GM21423 (cell line): Measurements from ENCODE around the gene POP4.

Source experiments
- ATAC-seq: cut with Tn5 transposase; IDR thresholded peaks from one replicate; pipeline ENCODE4 v1.9.1; 2021; ENCODE audit warnings: mild to moderate bottlenecking, moderate library complexity; ENCODE audit not compliant: unreplicated experiment

POP4 gene

DNA sequence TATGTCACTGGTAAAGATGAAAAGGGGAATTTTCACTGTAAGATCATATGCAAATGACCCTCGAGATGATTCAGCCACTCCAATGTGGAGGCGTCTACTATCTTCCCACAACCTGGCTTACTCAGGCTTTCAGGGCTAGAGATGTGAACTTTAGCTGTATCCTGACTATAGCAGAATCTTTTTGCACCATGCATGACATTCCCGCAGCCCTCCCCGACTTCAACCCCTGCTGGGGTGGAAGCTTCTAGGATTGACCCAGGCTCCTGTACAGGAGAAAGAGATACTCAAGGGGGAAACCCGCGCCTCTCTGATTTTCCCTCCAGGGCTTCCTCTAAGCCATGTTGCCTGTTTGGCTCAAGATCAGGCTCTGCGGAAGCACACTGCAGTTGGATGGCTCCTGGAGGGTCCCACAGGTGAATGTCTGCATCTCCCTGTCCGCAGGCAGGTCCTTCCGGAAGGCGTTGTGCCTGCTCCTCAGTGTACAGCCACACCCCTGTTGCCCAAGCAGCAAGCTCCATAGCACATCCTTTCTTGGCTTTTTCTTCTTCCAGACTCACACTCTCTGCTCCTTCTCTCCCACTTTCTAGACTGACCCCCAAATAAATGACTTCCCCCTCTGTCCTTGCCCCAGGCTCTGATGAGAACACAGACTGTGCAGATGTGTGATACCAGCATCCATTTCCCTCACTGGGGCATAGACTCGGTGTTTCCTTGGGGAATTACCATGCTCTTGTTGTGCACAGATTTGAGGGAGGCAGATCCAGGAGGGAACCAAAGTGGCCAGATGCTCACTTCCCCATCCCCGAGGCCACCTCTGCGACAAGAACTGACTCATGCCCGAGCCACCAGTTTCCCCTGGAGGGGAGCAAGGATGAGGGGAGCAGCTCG, 29.1 kb upstream of the POP4 start:
- peak; percentile 48 for ATAC-seq

DNA sequence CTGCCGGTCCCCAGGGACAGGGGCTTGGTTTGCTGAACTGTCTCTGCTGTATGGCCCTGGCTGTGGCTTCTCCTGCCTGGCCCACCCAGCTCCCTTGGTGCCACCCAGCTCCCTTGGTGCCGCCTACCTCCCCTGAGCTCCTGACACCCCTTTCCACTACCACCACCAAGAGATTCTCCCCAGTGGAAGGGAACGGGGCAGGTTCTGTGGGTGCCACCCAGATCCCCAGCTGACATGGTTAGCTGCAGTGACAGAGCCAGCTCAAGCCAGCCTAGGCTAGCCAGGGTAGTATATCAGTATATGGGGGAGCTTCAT, 28.5 kb upstream of the POP4 start:
- ATAC-seq: no peak

DNA sequence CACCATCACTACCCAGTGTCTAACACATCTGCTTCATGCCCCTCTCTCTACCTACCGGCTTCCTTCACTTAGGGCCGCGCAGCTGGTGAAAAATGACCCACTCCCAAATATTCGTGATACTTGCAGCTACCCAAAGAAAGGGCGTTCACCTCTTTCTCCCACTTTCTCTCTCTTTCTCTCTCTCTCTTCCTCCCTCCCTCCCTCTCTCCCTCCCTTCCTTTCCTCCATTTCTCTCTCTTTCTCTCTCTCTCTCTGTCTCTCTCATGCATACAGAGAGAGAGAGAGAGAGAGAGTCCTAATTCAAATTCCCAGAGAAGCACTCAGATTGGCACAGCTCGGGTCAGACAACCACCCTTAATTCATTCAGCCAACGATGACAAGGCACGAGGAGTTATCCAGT, 27.7 kb upstream of the POP4 start:
- no peak for ATAC-seq

DNA sequence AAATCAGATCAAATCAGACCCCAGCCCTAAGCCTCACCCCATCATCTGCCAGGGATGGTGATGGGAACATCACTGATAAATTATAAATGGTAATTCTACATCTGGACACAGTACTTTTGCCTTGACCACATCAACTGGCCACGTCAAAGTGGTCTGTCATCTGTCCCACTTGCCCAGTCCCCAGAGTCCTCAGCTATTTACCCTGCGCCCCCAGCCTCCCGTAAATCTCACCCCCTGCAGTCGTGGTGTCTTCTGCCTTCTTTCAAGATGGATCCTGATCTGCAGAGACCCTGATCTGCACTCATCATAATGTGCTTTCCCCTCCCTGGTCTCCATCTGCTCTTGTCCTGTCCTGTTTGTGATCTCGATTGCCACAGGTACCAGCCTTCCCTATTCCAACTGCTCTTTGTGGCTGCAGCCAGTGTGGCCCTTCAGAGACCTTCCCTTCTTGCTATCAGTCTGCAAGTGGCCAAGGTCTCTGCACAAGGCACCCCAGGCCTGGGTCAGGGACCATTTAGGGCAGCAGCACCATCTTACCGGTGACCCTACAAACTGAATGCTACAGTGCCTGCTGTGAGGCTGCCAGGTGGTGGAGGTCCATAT, 26.7 kb upstream of the POP4 start:
- ATAC-seq: no peak

DNA sequence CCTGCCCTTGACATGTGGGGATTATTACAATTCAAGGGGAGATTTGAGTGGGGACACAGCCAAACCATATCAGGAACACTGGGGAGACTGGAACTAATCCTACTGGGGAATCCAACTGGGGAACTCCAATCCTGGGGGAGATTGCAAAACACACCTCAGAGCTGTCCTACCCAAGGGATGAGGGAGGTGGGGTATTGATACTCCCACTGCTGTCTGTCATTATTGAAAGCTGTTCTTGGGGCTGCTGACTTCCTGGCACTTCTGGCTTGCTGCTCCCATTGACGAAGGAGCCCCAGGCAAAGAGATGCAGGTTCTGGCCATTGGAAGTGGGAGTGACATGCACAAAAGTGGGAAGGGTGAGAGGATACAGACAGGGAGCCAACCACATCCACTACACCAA, 24.7 kb upstream of the POP4 start:
- ATAC-seq: no peak

DNA sequence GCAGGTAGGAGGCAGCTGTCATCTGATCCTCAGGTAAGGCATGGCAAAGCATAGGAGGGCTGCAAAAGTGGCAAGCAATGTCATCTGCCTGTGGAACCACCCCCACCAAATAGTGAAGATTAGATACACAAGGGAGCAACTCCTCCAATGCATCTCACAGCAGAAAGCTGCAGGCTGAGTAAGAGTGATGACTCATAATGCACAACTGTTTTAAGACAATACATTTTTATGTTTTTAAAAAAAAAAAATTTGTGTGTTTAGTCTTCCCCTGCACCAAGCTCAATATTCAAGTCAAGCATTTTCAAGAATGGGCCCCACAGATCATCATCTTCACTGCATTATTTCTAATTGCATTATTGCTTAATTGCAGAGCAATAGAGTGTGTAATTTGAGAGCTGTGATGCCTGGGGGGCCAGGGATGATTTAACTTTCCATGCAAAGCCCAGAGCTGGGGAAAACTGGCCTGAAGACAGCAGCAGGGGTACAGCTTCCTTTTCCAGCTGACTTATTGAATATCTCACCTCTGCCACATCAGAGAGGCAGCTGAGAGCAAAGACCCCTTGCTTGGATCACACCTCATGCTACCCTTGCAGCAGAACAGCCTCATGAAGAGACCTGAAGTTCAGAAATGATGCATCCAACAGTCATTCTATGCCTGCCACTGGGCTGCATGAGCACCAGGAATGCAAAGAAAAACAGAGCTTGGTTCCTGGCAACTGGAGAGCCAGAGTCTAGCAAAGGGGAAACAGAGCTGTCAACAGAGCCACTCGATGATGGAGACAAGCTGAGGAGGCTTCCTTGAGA, 22.7 kb upstream of the POP4 start:
- ATAC-seq: no peak

DNA sequence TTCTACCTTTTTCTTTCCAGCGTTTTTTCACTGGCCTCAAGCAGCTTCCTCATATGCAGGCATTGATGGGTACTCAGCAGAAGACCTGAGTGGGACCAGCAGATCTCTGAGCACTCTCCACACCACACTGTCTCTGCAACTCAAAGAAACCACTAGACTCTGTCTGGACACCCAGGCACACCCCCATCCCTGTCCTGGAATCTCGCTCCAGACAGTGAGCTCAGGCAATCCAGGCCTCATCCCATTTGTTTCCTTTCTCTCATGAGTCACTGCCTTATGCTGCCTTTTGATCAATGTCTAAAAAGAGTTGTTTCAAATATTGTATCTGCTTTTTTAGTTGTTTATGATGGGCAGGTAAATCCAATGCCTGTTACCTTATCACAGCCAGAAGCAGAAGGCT, 19.7 kb upstream of the POP4 start:
- no peak for ATAC-seq

DNA sequence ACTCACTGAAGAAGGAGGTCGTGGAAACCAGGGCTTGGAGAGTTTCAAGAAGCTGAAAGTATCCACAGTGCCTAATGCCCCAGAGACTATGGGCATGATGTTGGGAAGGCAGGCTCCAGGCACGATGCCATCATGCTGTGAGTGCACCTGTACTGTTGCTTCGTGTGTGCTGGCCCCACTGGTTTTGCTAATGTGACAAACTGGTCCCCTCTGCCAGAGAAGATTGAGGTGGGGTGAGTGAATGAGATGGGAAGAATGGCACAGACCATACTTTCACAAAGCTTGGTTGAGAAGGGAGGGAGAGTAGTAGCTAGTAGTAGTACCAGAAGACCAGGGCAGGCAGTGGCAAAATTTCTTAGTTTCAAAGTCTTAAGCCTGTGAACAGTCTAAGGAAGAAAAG, 19.0 kb upstream of the POP4 start:
- ATAC-seq: no peak

DNA sequence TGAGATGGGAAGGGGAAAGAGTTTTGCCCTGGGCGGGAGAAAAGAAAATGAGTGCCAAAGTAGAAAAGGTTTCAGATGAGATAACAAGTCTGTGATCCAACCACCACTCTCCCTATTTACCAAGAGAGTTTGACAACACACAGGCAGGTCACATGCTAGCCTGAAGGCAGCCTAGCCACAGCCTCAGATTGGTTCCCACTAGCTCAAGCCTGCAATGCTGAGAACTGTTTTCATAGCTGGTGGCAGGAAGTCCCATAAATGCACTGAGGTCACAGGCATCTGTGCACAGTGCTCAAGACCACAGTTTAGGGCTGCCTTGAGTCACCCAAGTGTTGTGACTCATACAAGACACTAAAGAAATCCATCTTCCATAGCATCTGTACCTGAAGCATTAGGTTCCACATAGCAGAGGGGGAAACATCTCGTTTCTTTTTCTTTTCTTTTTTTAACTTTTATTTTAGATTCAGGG, 18.5 kb upstream of the POP4 start:
- peak; percentile 88 for ATAC-seq

DNA sequence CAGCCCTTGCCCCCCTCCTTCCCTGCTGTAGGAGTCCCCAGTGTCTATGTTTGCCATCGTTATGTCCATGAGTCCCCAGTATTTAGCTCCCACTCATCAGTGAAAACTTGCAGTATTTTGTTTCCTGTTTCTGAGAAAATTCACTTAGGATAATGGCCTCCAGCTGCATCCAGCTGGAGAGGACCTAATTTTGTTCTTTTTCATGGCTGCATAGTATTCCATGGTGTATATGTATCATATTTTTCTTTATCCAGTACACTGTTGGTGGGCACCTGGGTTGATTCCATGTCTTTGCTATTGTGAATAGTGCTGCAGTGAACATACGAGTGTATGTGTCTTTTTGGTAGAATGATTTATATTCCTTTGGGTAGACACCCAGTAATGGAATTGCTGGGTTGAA, 18.0 kb upstream of the POP4 start:
- no peak for ATAC-seq

DNA sequence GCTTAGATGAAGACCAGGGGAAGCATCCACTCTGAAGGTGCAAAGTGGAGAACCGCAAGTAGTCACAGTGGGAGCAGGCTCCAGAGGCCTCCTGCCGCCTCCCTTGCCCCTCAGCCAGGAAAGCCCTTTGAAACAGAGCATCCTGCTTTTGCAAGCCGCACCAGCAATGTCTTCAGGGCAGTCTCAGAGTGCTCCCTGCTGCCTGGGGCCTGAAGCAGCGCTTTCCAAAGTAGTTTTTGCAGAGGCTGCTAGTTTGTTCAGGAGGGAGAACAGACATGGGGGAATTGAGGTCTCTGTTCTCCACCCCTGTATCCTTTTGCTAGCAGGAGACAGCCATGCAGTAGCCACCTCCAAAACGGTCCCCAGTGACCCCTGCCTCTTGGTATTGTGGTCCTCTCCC, 15.8 kb upstream of the POP4 start:
- no peak for ATAC-seq

DNA sequence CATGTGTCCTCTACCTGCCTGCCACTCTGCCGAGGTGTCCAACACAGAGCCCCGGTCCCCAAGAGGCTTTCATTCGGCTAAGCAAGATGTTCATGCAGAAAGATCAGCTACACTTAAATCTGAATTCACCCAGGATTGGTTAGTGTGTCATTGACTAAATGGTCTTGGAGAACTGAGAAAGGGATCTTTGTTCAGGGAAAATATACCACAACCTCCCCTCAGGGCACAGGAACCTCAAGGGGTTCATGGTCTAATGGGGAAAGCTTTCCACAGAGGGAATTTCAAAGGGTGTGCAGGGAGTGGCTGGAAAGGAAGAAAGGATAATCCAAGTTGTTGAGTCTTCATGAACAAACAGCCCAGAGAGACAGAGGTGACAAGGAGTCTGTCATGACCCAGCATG, 14.4 kb upstream of the POP4 start:
- ATAC-seq: no peak

DNA sequence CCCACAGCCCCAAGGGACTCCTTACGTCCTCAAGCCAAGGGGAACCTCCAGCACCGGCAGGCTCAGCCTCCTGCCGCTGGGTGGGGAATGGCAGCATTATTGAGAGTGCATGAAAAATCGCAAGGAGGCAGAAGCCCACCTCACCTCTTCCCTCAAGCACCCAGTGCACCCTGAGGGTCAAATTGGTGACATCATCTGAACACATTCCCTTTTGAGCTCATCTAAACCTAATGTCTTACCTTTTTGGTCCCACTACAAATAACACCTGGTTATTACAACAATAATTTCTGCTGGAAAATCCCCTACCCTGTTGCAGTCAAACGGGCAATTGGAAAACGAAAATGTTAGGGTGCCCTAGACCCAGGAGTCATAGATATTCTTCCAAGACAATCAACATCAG, 12.2 kb upstream of the POP4 start:
- ATAC-seq: no peak

DNA sequence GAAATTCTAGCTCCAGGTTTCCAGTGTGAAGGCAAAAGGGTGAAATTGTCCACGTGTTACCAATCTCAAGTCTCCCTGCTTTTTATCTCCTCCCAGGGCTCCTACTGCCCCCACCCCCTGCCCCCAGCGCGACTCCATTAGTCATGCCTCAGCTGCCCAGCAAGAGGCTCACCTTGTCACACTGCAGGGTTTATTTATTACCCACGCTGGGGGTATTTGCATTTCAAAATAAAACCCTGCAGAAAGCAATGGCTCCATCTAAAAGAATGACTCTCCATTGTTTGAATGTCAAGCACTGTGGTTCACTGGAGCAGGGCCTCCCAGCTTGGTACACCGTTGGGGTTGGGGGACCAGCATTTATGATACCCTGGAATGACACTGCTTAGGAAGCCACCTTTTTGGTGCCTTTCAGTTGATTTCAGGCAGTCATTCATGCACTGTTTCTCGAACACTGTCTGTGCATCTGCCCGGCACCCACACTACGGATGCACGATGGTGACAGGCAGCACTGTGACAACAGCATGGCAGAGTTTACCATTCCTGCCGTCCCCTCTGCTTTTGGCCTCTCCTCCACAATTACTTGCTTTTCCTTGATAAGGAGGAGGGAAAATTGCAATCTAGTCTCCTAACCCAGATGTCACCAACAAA, 9.9 kb upstream of the POP4 start:
- ATAC-seq: no peak

DNA sequence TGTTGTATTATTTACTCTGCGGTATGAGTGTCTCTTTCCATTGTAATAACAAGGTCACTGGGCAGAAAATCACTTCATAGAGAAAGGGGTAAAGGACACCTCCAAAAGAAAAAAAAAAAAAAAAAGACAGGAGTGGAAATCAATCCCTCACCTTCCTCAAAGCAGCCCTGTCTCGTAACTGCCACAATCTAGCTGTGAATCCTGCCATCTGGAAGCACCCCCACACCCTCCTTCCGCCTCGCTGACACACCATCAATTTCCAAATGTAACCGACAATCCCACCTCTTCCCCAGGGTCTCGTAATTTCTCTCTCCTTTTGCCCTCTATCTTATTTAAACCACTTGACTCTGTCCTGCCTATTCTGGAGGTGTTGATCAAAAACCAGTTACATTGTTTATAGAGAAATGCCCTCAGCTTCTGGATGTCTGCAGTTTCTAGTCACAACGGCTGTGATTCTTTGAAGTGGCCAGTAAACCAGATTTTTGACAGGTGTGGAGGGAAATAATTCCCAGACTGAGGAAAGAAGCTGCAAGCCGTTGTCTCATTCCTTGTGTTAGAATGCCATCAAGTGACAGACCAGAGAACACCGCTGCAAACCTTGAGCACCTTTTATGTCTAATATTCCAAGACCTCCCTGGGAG, 9.1 kb upstream of the POP4 start:
- ATAC-seq: no peak

DNA sequence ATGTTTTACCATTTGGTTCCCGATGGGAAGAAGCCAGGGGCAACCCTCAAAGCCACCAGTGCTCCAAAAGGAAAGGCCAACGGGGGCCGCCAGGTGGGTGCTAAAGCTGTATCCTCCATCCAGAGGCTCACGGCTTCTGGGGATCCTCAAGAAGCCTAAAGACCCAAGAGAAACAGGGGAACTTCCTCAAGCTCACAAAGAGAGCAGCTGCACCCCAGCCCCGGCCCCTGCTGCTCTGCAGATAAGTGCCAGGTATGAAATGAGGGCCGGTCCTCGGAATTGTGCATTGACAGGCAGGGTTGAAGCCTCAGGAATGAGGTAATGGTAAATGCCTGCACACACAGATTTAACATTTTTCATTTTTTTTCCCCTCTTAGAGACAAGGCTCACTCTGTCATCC, 8.0 kb upstream of the POP4 start:
- ATAC-seq: no peak

DNA sequence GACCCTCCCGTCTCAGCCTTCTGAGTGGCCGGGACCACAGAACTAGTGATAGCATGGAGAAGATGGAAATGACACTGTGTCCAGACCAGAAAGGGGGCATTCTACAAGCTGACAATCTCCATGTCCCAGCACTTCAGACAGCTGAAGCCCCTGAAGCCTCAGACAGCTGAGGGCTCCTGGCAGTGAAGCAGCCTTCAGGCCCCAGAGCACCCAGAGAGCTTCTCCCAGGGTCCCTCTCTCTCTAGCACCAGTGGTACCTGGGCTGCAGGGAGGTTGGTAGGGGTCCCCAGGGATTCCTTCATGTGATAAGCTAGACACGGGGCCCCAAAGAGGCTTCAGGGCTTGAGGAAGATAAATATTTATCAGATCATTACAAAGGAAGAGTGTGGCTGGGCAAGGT, 7.6 kb upstream of the POP4 start:
- ATAC-seq: no peak

DNA sequence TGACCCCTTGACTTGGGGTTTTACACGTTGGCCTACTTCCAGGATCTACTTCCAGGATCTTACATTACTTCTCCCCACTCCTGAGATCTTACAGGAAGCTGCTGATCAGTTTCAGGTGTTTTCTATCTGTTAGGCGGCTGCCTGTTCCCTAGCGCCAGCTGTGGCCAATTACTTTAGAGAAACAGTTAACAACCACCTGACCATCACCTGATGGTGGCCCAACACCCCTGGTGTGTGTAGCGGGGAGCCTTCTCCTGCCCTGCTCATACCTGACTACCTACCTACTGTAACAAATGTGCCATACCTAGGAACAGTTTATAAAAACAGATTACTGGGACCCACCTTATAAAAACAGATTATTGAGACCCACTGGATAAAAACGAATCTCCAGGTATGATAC, 2.8 kb upstream of the POP4 start:
- no peak for ATAC-seq

DNA sequence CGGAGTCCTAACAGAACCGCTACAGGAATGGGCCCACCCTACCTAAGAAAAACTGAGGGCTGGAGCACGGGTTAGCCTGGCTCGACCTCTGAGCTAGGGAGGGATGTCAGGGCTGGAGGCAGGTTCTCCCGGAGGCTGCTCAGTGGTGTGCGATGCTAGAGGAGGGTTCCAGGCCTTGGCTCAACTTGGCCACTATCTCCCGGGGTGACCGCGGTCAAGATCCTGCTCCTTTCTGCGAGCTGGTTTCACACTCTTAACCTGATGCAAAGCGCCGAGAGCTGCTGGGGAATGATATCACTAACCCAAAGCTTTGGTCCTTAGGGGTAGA, 301 bp downstream of the POP4 start:
- no peak for ATAC-seq

DNA sequence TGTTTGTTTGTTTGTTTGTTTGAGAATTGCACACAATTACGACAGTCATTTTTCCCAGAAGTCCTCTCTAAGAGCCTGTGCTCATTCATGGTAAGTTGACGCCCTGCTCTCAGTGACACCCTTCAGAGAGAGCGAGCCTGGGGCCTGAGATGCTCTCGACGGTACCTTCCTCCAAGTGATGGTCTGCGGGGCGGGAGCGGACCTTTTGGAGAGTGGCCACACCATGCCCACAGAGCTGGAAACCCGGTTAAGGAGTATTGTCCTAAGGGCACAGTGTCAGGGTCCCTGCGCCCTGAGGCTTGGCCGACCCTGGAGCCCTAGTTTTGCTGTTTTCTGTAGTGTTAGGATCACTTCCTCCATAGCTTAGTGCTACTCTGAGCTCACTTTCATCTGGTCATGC, 3.6 kb downstream of the POP4 start:
- no peak for ATAC-seq

DNA sequence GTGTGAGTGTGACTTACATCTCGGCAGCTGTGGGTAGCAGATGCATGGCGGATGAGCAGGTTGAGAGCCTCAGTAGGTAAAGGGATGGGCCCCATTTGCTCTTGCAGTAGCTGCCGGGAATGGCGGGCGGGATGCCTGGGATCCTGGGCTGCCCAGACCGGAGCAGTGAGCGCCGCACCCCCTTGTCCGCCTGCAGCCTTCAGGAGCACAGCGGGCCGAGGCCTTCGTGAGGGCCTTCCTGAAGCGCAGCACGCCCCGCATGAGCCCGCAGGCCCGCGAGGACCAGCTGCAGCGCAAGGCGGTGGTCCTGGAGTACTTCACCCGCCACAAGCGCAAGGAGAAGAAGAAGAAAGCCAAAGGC, 4.1 kb downstream of the POP4 start:
- ATAC-seq: no peak
